ENCODE measurements around the gene TRPC6.

GRCh38 chr11:101453682-101454081, 130.1 kb downstream of the TRPC6 start:
- TF ChIP-seq JUND (IDR thresholded peaks at IDR 0.05) (no peak), CTCF (IDR thresholded peaks at IDR 0.05; ENCODE audit: low read depth, low read length, missing input control) (no peak), TAF1 (conservative IDR thresholded peaks at IDR 0.05) (no peak), EGR1 (IDR thresholded peaks at IDR 0.05; ENCODE audit: low read depth in 2 of 2) (no peak), REST (IDR thresholded peaks at IDR 0.05) (no peak), YY1 (IDR thresholded peaks at IDR 0.05) (no peak), MAX (IDR thresholded peaks at IDR 0.05) (no peak), GABPA (IDR thresholded peaks at IDR 0.05 in 1 of 2, conservative IDR thresholded peaks at IDR 0.05 in 1 of 2) (no peak), RAD21 (IDR thresholded peaks at IDR 0.05) (no peak), FOXA1 (IDR thresholded peaks at IDR 0.05) (no peak), HNF4A (conservative IDR thresholded peaks at IDR 0.05) (no peak), ZBTB33 (IDR thresholded peaks at IDR 0.05) (no peak), SP1 (IDR thresholded peaks at IDR 0.05) (no peak)
